CD14-positive monocyte (primary cell): ENCODE results near the gene DPP8. TPM values are rescaled to one million over a fixed set of nuclear protein-coding genes. Genes with fewer than 3 reads are reported as not detected.
"Not testable (repeated sequence)": the region's sequence is repeated elsewhere in the genome, so short reads cannot be mapped to it uniquely, and the experiment has no call there.

Source experiments
- DNase-seq, 3 donors: peaks; one replicate each; pipeline ENCODE4 v3.0.0-alpha.2; 2011 to 2022
- H2AFZ ChIP-seq: 2 replicates; pipeline ENCODE4 v1.6.0; 2012; ENCODE audit warnings: mild to moderate bottlenecking, low read depth, low read length, inconsistent platforms; ENCODE audit not compliant: insufficient read depth, poor library complexity, severe bottlenecking
- H3K27ac ChIP-seq, 2 donors: 1 replicate in 1 of 2; 2 replicates in 1 of 2; pipeline ENCODE4 v1.5.1; 2012 to 2013; ENCODE audit warnings: low read length in 2 of 2, control low read depth in 1 of 2, inconsistent platforms in 1 of 2, low read depth in 1 of 2, mild to moderate bottlenecking in 1 of 2
- H3K27me3 ChIP-seq, 2 donors: one replicate each; pipeline versions ENCODE4 v1.6.0 to v1.6.1; 2011 to 2013; ENCODE audit warnings: low read length in 2 of 2; ENCODE audit not compliant: control insufficient read depth in 2 of 2, insufficient read depth in 2 of 2
- H3K36me3 ChIP-seq, 2 donors: replicated peaks in 1 of 2; 1 replicate in 1 of 2; 2 replicates in 1 of 2; pipeline versions ENCODE4 v1.5.1 to v1.6.1; 2012 to 2013; ENCODE audit warnings: low read length in 2 of 2, control low read depth in 1 of 2, inconsistent platforms in 1 of 2, mild to moderate bottlenecking in 1 of 2; ENCODE audit not compliant: insufficient read depth in 2 of 2, control insufficient read depth in 1 of 2
- H3K4me1 ChIP-seq, 2 donors: 1 replicate in 1 of 2; 2 replicates in 1 of 2; pipeline versions ENCODE4 v1.5.1 to v1.6.1; 2012 to 2013; ENCODE audit warnings: low read length in 2 of 2, control low read depth in 1 of 2, inconsistent platforms in 1 of 2, mild to moderate bottlenecking in 1 of 2, moderate library complexity in 1 of 2; ENCODE audit not compliant: insufficient read depth in 2 of 2, control insufficient read depth in 1 of 2
- H3K4me2 ChIP-seq: replicated peaks from 2 replicates; pipeline ENCODE3; 2012; ENCODE audit warnings: low read length, moderate library complexity, mild to moderate bottlenecking; ENCODE audit not compliant: poor library complexity, severe bottlenecking; ENCODE audit errors: extremely low read depth
- H3K4me3 ChIP-seq, 3 experiments: fragments of 200-600 bp in 1 of 3; sonication (generic) in 1 of 3; replicated peaks in 1 of 3; 1 replicate in 2 of 3; 2 replicates in 1 of 3; pipeline ENCODE4 v1.5.1; 2011 to 2013; ENCODE audit warnings: low read length in 3 of 3, mild to moderate bottlenecking in 3 of 3, control low read depth in 2 of 3, low read depth in 2 of 3, inconsistent platforms in 1 of 3, moderate library complexity in 1 of 3
- H3K79me2 ChIP-seq: 2 replicates; pipeline ENCODE4 v1.6.0; 2012; ENCODE audit warnings: mild to moderate bottlenecking, control low read depth, inconsistent platforms, low read length, moderate library complexity; ENCODE audit not compliant: insufficient read depth
- H3K9ac ChIP-seq: 2 replicates; pipeline ENCODE4 v1.6.0; 2017; ENCODE audit warnings: low read length, mild to moderate bottlenecking; ENCODE audit not compliant: insufficient read depth, poor library complexity, severe bottlenecking
- H3K9me3 ChIP-seq, 2 donors: replicated peaks in 1 of 2; 1 replicate in 1 of 2; 2 replicates in 1 of 2; pipeline versions ENCODE4 v1.5.1 to v1.6.1; 2012 to 2013; ENCODE audit warnings: low read length in 2 of 2, control low read depth in 1 of 2; ENCODE audit not compliant: control insufficient read depth in 1 of 2, insufficient read depth in 1 of 2
- H4K20me1 ChIP-seq: 2 replicates; pipeline ENCODE4 v1.6.0; 2012; ENCODE audit warnings: mild to moderate bottlenecking, low read length, control low read depth, moderate library complexity; ENCODE audit not compliant: insufficient read depth
- H3K27ac Mint-ChIP-seq, 7 donors: one replicate each; pipeline ENCODE4 v1.8.0; 2020; ENCODE audit warnings: mild to moderate bottlenecking in 7 of 7, mixed read lengths in 7 of 7, moderate library complexity in 6 of 7, inconsistent platforms in 2 of 7
- H3K27me3 Mint-ChIP-seq, 3 donors: one replicate each; pipeline ENCODE4 v1.8.0; 2021 to 2022; ENCODE audit warnings: low read depth in 3 of 3, mild to moderate bottlenecking in 3 of 3, mixed read lengths in 3 of 3, moderate library complexity in 3 of 3, inconsistent platforms in 1 of 3
- H3K36me3 Mint-ChIP-seq, 2 donors: one replicate each; pipeline ENCODE4 v1.8.0; 2020; ENCODE audit warnings: mixed read lengths in 2 of 2, inconsistent platforms in 1 of 2, mild to moderate bottlenecking in 1 of 2
- H3K4me1 Mint-ChIP-seq: one replicate; pipeline ENCODE4 v1.8.0; 2020; ENCODE audit warnings: mild to moderate bottlenecking, mixed read lengths
- H3K4me3 Mint-ChIP-seq, 2 donors: one replicate each; pipeline ENCODE4 v1.8.0; 2020; ENCODE audit warnings: mild to moderate bottlenecking in 2 of 2, mixed read lengths in 2 of 2, moderate library complexity in 1 of 2
- H3K9me3 Mint-ChIP-seq, 7 donors: one replicate each; pipeline ENCODE4 v1.8.0; 2020 to 2022; ENCODE audit warnings: mixed read lengths in 7 of 7, mild to moderate bottlenecking in 6 of 7, moderate library complexity in 6 of 7, inconsistent platforms in 2 of 7
- CTCF ChIP-seq: fragments of 200-600 bp; IDR thresholded peaks from one replicate; pipeline ENCODE4 v1.8.0; 2022; ENCODE audit warnings: antibody characterized with exemption, mild to moderate bottlenecking
- WGBS: methylation state at CpG from one replicate; pipeline ENCODE4 v1.1.5; 2013; ENCODE audit warnings: missing lambda C conversion rate; ENCODE audit not compliant: insufficient coverage; 5-methylcytosine and 5-hydroxymethylcytosine counted together
- intact Hi-C, 2 donors: fragments of 100-400 bp; cut with micrococcal nuclease; formaldehyde crosslinking; loops; one replicate each; pipeline versions ENCODE4 v1.15.0 to v1.15.1; 2023
- polyA plus RNA-seq, 3 donors: library from polyadenylated mRNA; depleted of rRNA in 1 of 3; unstranded in 2 of 3; stranded (reverse) in 1 of 3; fragments of 300-500 nt in 2 of 3; fragments of >200 nt in 1 of 3; fragmentation: Illumina TruSeq in 2 of 3; gene quantifications; 1 replicate in 2 of 3; 2 replicates in 1 of 3; pipeline ENCODE4 v1.2.3, GENCODE V29; 2012 to 2021

The DPP8 gene
- polyA plus RNA-seq, 3 donors: 18.3 to 48.3 (median 38.7) TPM

DNA sequence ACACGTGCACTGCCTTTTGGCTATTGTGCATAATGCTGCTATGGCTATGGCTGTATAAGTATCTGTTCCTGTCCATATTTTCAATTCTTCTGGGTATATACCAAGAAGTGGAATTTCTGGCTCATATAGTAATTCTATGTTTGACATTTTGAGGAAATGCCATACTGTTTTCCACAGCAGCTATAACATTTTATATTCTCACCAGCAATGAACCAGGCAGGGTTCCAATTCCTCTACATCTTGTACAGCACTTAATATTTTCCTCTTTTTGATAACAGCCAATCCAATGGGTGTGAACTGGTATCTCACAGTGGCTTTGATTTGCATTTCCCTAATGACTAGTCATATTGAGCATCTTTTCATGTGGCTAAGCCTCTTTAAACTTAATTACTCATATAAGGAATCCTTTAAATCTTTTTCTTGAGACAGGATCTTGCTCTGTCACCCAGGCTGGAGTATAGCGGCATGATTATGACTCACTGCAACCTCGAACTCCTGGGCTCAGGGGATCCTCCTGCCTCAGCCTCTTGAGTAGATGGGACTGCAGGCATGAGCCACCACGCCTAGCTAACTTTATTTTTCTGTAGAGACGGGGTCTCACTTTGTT is 56.6 kb downstream of the DPP8 start:
- Histone ChIP-seq H3K27ac (no peak overlapping the region), H3K36me3 (peaks cover 89 to 99% of the 10 kb centered on the region in 2 donors), H3K4me3 (no peak overlapping the region), H3K9me3 (no peaks in the 10 kb centered on the region), H3K9ac (no peak overlapping the region), H4K20me1 (peaks cover 27% of the 10 kb centered on the region), H3K4me2 (no peak overlapping the region), H3K79me2 (no peaks in the 10 kb centered on the region), H2AFZ (no peak overlapping the region), H3K27me3 (no peaks in the 10 kb centered on the region), H3K4me1 (no peaks in the 10 kb centered on the region)
- Mint-ChIP-seq H3K4me1 (peaks cover 2% of the 10 kb centered on the region), H3K27ac (peak overlapping the region in 3 of 7 donors; percentile 27 to 59 (median 56)), H3K27me3 (no peaks in the 10 kb centered on the region), H3K4me3 (no peak overlapping the region), H3K9me3 (no peaks in the 10 kb centered on the region), H3K36me3 (peaks cover 72 to 95% of the 10 kb centered on the region in 2 donors)
- WGBS: 85% methylated on average over 3 of the region's 5 CpGs
- intact Hi-C loops: no loop called here
- no peak for DNase-seq
- no peak for TF ChIP-seq CTCF

GRCh38 chr15:65455256-65455655 is 62.2 kb downstream of the DPP8 start:
- H3K4me3 ChIP-seq, H3K4me1 Mint-ChIP-seq, H3K4me1 ChIP-seq, H3K9me3 Mint-ChIP-seq, H3K9me3 ChIP-seq, H3K27me3 ChIP-seq, intact Hi-C loops, H3K9ac ChIP-seq, H3K4me3 Mint-ChIP-seq, H3K79me2 ChIP-seq, H2AFZ ChIP-seq, H3K27me3 Mint-ChIP-seq, H3K4me2 ChIP-seq, DNase-seq: not testable (repeated sequence)
- Mint-ChIP-seq H3K36me3 (peaks cover 68 to 92% of the 10 kb centered on the region in 2 donors), H3K27ac (peak overlapping the region in 3 of 7 donors; percentile 16 to 27 (median 19))
- peaks cover 86 to 99% of the 10 kb centered on the region in 2 donors for H3K36me3 ChIP-seq
- no CpG with 5 or more reads among the region's 4 CpGs for WGBS
- peak overlapping the region in 1 of 2 donors; percentile 33 for H3K27ac ChIP-seq
- peaks cover 39% of the 10 kb centered on the region for H4K20me1 ChIP-seq
